ENCODE measurements around the gene EFHB.
"Not testable (repeated sequence)": the region's sequence is repeated elsewhere in the genome, so short reads cannot be mapped to it uniquely, and the experiment has no call there.

DNA sequence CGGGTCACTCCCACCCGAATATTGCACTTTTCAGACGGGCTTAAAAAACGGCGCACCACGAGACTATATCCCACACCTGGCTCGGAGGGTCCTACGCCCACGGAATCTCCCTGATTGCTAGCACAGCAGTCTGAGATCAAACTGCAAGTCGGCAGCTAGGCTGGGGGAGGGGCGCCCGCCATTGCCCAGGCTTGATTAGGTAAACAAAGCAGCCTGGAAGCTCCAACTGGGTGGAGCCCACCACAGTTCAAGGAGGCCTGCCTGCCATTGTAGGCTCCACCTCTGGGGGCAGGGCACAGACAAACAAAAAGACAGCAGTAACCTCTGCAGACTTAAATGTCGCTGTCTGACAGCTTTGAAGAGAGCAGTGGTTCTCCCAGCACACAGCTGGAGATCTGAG, 78.7 kb downstream of the EFHB start:
- TF ChIP-seq POLR2A, POLR2AphosphoS5 (IDR thresholded peaks at IDR 0.05): not testable (repeated sequence)
- TF ChIP-seq, protein P1, sequence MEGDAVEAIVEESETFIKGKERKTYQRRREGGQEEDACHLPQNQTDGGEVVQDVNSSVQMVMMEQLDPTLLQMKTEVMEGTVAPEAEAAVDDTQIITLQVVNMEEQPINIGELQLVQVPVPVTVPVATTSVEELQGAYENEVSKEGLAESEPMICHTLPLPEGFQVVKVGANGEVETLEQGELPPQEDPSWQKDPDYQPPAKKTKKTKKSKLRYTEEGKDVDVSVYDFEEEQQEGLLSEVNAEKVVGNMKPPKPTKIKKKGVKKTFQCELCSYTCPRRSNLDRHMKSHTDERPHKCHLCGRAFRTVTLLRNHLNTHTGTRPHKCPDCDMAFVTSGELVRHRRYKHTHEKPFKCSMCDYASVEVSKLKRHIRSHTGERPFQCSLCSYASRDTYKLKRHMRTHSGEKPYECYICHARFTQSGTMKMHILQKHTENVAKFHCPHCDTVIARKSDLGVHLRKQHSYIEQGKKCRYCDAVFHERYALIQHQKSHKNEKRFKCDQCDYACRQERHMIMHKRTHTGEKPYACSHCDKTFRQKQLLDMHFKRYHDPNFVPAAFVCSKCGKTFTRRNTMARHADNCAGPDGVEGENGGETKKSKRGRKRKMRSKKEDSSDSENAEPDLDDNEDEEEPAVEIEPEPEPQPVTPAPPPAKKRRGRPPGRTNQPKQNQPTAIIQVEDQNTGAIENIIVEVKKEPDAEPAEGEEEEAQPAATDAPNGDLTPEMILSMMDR (IDR thresholded peaks at IDR 0.05): not testable (repeated sequence)

All from breast epithelium (tissue), 3 donors.